Measurements from ENCODE around the gene PREPL.

- TF ChIP-seq CTCF (IDR thresholded peaks at IDR 0.05; ENCODE audit: low read length) (no peak), EZH2 (IDR thresholded peaks at IDR 0.05; ENCODE audit: borderline replicate concordance, low read length) (no peak)
These were observed 35.4 kb downstream of the PREPL start for GRCh38 chr2:44325897-44326296.

Data from OCI-LY1 (cell line).